ENCODE measurements around the gene REN. TPM values are rescaled to one million over a fixed set of nuclear protein-coding genes. Genes with fewer than 3 reads are reported as not detected.
A peak's percentile ranks its signal among the peaks of the same experiment; 100 is the strongest.

The REN gene
- total RNA-seq, 2 donors from 2014 or later, result 0.18 to 0.59 TPM

DNA sequence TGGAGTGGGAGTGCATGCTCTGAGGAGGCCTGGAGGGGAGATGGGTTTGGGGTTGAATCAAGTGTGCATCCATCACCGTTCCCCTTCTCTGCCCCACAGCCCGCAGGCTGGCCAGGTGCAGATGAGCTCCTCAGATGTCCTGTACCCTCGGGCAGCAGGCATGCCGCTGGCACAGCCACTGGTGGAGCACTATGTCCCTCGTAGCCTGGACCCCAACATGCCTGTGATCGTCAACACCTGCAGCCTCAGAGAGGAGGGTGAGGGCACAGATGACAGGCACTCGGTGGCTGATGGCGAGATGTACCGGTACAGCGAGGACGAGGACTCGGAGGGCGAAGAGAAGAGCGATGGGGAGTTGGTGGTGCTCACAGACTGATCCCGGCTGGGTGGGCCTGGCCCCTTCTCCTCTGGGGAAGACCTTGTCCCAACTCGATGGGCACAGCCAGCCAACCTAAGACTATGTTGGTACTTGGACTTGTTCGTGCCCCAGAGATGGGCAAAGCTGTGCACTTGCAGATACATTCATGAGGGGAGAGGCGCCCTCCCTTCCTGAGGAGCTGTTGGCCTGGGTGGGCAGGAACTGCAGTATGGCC lies 40.3 kb downstream of the REN start:
- ATAC-seq (no peak), DNase-seq (no peak)
- intact Hi-C loops (cut with DNase I, micrococcal nuclease), result loop anchor here (5.0 to 10.0 kb wide), 3 partner anchors 54 to 254 kb away; partner anchors contain the start of gene SOX13 (in 1 of the 2)

DNA sequence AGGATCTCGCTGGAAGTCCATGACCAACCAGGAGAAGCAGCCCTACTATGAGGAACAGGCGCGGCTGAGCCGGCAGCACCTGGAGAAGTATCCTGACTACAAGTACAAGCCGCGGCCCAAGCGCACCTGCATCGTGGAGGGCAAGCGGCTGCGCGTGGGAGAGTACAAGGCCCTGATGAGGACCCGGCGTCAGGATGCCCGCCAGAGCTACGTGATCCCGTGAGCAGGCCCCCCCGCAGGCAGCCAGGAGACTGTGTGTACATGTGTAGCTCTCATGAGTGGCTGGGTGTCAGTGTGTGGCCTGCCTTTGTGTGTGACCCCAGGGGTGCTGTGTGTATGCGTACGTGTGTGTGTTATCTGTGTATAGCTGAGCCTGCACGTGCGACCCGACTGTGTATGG lies 41.5 kb downstream of the REN start:
- no peak for DNase-seq
- ATAC-seq, result no peak
- intact Hi-C loops (cut with DNase I, micrococcal nuclease), result loop anchor here (5.0 to 10.0 kb wide), 3 partner anchors 52 to 252 kb away; partner anchors contain the start of gene SOX13 (in 1 of the 2)

DNA sequence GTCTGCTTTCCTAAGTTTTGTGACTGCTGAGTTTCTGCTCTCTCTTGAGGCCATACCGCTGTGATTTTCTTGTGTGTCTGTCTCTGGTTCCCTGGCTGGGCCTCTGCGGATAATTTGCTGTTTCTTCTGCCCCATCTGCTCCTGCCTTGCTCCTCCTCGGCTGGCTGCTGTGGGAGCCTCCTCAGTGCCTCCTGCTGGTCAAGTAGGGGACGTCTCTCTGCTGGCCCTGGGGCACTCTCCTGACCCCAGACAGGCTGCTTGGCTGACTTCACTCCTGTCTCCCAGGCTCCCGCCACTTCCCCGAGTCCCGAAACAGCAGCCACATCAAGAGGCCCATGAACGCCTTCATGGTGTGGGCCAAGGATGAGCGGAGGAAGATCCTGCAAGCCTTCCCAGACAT lies 42.8 kb downstream of the REN start:
- ATAC-seq (peak; percentile 60), DNase-seq (no peak)
- intact Hi-C loops (cut with DNase I, micrococcal nuclease), result loop anchor here in 1 of 2 donors (10.0 kb wide), 1 partner anchor 79 kb away; no protein-coding TSS in a partner anchor

- intact Hi-C loops (cut with DNase I, micrococcal nuclease), result loop anchor here in 1 of 2 donors (10.0 kb wide), 1 partner anchor 77 kb away; no protein-coding TSS in a partner anchor
- DNase-seq (no peak), ATAC-seq (no peak)
Observed at GRCh38 chr1:204121840-204122555, 44.1 kb downstream of the REN start.

GRCh38 chr1:204116539-204116938 lies 49.6 kb downstream of the REN start:
- no peak for ATAC-seq
- DNase-seq, result no peak
- intact Hi-C loops (cut with DNase I, micrococcal nuclease), result no loop called here

GRCh38 chr1:204115116-204115515 lies 51.0 kb downstream of the REN start:
- ATAC-seq, result no peak
- intact Hi-C loops (cut with DNase I, micrococcal nuclease), result no loop called here
- DNase-seq, result no peak

GRCh38 chr1:204114606-204115005 lies 51.5 kb downstream of the REN start:
- intact Hi-C loops (cut with DNase I, micrococcal nuclease), result no loop called here
- DNase-seq (no peak), ATAC-seq (no peak)

DNA sequence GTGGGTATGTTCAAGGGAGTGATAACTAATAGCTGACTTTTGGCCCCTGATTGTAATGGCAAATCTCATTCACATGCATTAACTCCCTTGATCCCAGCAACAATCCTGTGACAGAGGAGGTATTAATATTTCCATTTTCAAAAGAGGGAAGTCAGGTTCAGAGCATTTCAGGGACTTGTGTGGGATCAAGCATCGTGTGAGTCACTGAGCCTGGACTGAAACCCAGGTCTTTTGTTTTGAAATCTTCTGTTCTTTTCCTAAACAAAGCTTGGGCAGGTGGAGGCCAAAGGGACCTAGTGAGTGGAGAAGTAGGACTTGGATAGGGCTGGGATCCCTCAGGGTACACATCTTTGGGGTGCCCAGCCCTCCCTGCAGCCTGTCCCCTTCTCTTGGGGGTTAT lies 52.2 kb downstream of the REN start:
- intact Hi-C loops (cut with DNase I, micrococcal nuclease), result no loop called here
- DNase-seq, result no peak

DNA sequence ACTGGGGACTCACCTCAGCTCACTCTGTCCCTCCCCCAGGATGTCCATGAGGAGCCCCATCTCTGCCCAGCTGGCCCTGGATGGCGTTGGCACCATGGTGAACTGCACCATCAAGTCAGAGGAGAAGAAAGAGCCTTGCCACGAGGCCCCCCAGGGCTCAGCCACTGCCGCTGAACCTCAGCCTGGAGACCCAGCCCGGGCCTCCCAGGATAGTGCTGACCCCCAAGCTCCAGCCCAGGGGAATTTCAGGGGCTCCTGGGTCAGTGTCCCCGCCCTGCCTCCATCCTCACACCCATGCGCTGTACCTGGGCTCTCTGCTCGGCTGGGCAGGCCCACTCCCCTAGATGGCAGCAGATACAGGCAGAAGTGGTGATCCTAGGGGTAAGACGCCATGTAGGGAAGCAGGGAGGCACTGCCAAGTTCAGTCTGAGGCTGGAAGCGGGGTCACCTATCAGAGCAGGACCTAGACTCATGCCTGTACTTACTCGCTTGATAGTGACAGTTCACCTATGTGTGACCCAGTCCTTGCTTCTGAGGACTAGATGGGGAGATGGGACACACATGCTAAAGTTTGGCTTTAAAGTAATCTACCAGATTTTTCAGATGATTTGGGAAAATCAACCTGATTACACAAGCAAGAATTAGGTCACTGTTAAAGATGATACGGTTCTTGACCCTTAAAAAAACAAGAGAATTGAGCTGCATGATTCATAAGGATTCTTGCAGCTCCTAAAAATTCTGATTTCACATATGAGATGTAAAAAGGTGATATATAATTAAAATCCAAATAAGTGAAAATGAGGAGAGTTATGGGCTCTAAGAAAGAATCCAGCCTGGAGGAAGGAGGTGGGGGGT lies 53.0 kb downstream of the REN start:
- ATAC-seq (no peak), DNase-seq (no peak)
- intact Hi-C loops (cut with DNase I, micrococcal nuclease), result no loop called here

More for the DNA sequence above, 52.2 kb downstream of the REN start:
- ATAC-seq, result no peak

GRCh38 chr1:204110894-204111633 lies 55.1 kb downstream of the REN start:
- DNase-seq, result no peak
- intact Hi-C loops (cut with DNase I, micrococcal nuclease), result no loop called here

DNA sequence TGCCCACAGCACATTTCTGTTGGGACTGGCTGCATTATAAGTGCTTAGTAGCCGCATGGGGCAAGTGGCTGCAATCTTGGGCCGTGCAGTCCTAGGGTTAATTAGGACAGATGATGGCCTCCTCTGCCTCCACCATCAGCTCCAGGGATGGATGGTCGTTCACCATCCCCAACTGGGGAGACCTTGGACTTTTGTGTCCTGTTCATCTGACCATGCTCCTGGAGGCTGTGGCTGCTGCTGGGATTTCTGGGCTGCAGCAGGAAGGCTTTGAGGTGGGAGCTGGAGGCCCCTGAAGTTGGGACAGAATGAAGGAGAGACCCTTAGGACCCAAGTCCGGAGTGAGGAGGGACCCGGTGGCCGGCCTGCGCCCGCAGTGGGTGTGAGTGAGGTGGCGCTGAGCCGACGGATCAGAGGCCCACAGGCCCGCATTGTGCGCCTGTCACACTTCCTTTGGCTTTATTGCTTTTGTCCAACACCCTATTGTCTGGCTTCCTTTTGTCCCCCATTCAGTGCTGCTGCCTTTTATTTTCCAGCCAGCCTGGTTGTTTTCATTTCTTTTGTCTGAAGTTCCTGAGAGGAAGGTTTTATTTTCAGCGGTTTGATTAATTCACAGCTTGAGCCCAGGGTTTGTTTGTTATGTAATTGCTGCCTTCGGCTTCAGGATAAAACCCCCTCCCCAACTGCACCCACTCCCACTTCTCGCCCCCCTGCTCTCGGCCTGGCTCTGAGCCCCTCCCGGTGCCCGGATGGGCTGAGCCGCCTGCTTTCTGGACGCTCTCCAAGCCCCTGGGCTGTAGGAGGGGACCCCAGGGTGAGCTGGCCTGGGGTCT lies 57.6 kb downstream of the REN start:
- intact Hi-C loops (cut with DNase I, micrococcal nuclease), result no loop called here
- ATAC-seq (no peak), DNase-seq (no peak)

More at GRCh38 chr1:204110894-204111633, 55.1 kb downstream of the REN start:
- ATAC-seq, result no peak

DNA sequence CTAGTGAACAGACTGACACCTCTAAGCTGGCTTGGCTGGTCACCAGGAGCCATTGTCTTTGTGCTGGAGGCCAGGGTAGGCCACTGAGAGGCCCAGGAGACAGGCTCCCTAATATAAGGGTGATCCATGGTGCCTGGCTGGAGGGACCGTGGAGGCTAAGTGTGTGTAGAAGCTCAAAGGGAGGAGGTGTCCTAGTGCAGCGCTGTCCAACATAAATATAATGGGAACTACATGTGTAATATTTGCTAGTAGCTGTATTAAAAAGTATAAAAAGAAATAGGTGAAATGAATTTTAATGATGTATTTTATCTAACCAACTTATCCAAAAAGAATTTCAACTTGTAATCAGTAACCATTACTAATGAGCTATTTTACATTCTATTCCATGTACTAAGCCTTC lies 58.2 kb downstream of the REN start:
- intact Hi-C loops (cut with DNase I, micrococcal nuclease), result no loop called here
- ATAC-seq (no peak), DNase-seq (no peak)

- ATAC-seq, result no peak
- intact Hi-C loops (cut with DNase I, micrococcal nuclease), result no loop called here
- DNase-seq, result no peak
Observed at GRCh38 chr1:204106825-204107224, 59.3 kb downstream of the REN start.

- intact Hi-C loops (cut with DNase I, micrococcal nuclease), result no loop called here
- ATAC-seq, result no peak
- no peak for DNase-seq
Observed at GRCh38 chr1:204105131-204105515, 61.0 kb downstream of the REN start.
